Renal cortex interstitium (tissue), 11 donors: Measurements from ENCODE around the gene TCF7L1. TPM values are rescaled to one million over a fixed set of nuclear protein-coding genes. Genes with fewer than 3 reads are reported as not detected.

ENCODE experiments used
- DNase-seq, 11 donors: peaks; one replicate each; pipeline ENCODE4 v3.0.0-alpha.2; 2013; ENCODE audit warnings: low read depth in 9 of 11, low spot score in 4 of 11; ENCODE audit errors: extremely low read depth in 1 of 11
- polyA plus RNA-seq, 3 donors: library from polyadenylated mRNA; unstranded; fragments of 120-200 nt; gene quantifications; one replicate each; pipeline ENCODE4 v1.2.1, GENCODE V29; 2013; ENCODE audit not compliant: insufficient read length in 3 of 3

The TCF7L1 gene
- polyA plus RNA-seq, 3 donors = 49.9 to 60.9 (median 57.8) TPM

GRCh38 chr2:85257359-85257969 is 124.3 kb downstream of the TCF7L1 start:
- DNase-seq = no peak

- no peak for DNase-seq
These were observed 124.9 kb downstream of the TCF7L1 start for GRCh38 chr2:85257970-85258605.

- DNase-seq = no peak
These were observed 126.0 kb downstream of the TCF7L1 start for GRCh38 chr2:85259101-85259590.

- DNase-seq = no peak
These were observed 126.7 kb downstream of the TCF7L1 start for GRCh38 chr2:85259879-85260278.

GRCh38 chr2:85263591-85263990 is 130.4 kb downstream of the TCF7L1 start:
- no peak for DNase-seq

- no peak for DNase-seq
These were observed 131.3 kb downstream of the TCF7L1 start for GRCh38 chr2:85264471-85264870.

- DNase-seq = no peak
These were observed 132.1 kb downstream of the TCF7L1 start for GRCh38 chr2:85265304-85265703.

- no peak for DNase-seq
These were observed 133.2 kb downstream of the TCF7L1 start for GRCh38 chr2:85266146-85267041.

GRCh38 chr2:85269959-85270358 is 136.8 kb downstream of the TCF7L1 start:
- DNase-seq = no peak

GRCh38 chr2:85272357-85272756 is 139.2 kb downstream of the TCF7L1 start:
- DNase-seq = no peak

GRCh38 chr2:85273738-85274731 is 140.8 kb downstream of the TCF7L1 start:
- DNase-seq = no peak

- no peak for DNase-seq
These were observed 142.9 kb downstream of the TCF7L1 start for GRCh38 chr2:85275984-85276540.

GRCh38 chr2:85276571-85277118 is 143.5 kb downstream of the TCF7L1 start:
- no peak for DNase-seq

- DNase-seq = peak; percentile 77 to 94 (median 87)
These were observed 144.4 kb downstream of the TCF7L1 start for GRCh38 chr2:85277416-85278158.

- DNase-seq = no peak
These were observed 145.2 kb downstream of the TCF7L1 start for GRCh38 chr2:85278361-85278760.

- DNase-seq = no peak
These were observed 148.4 kb downstream of the TCF7L1 start for GRCh38 chr2:85281553-85281952.

GRCh38 chr2:85282914-85283313 is 149.7 kb downstream of the TCF7L1 start:
- DNase-seq = no peak
